HCT116 (cell line): ENCODE results near the gene GRIP2.

Experiments
- CEBPB ChIP-seq: IDR thresholded peaks from 2 replicates; pipeline ENCODE4 v1.6.1; 2012; ENCODE audit warnings: low read depth
- FOSL1 ChIP-seq: IDR thresholded peaks from 2 replicates; pipeline ENCODE4 v1.6.1; 2012; ENCODE audit warnings: low read depth
- POLR2AphosphoS5 ChIP-seq: IDR thresholded peaks from 2 replicates; pipeline ENCODE4 v1.6.1; 2011; ENCODE audit warnings: mild to moderate bottlenecking, low read depth, low read length, moderate library complexity
- RAD21 ChIP-seq: IDR thresholded peaks from 2 replicates; pipeline ENCODE4 v1.6.1; 2012; ENCODE audit warnings: low read depth, mild to moderate bottlenecking
- SP1 ChIP-seq: IDR thresholded peaks from 2 replicates; pipeline ENCODE4 v1.6.1; 2012; ENCODE audit warnings: low read depth
- SRF ChIP-seq: IDR thresholded peaks from 2 replicates; pipeline ENCODE4 v1.6.1; 2012; ENCODE audit warnings: low read depth
- TCF7L2 ChIP-seq: IDR thresholded peaks from 2 replicates; pipeline ENCODE4 v1.7.0; 2011; ENCODE audit warnings: borderline replicate concordance, inconsistent platforms; ENCODE audit not compliant: insufficient read depth, insufficient read length; ENCODE audit errors: extremely low read depth
- ZNF274 ChIP-seq: fragments of 200-500 bp; sonication (Bioruptor generic); IDR thresholded peaks from 2 replicates; pipeline ENCODE4 v1.6.1; 2014; ENCODE audit warnings: mild to moderate bottlenecking, low read depth, low read length, inconsistent platforms
- TF ChIP-seq, protein P1 (sequence below), 3 experiments: fragments of 200-600 bp in 1 of 3; sonication (generic) in 1 of 3; IDR thresholded peaks in 2 of 3; conservative IDR thresholded peaks in 1 of 3; 2 replicates each; pipeline ENCODE4 v1.5.1; 2012 to 2017; ENCODE audit warnings: low read depth in 2 of 3, low read length in 2 of 3, antibody characterized with exemption in 1 of 3, borderline replicate concordance in 1 of 3, control low read depth in 1 of 3, mild to moderate bottlenecking in 1 of 3, mixed read lengths in 1 of 3, mixed run types in 1 of 3, moderate library complexity in 1 of 3; ENCODE audit not compliant: insufficient read depth in 1 of 3
- TF ChIP-seq, protein P2 (sequence below): IDR thresholded peaks from 2 replicates; pipeline ENCODE4 v1.6.1; 2012
- TF ChIP-seq, protein P3 (sequence below): IDR thresholded peaks from 2 replicates; pipeline ENCODE4 v1.6.1; 2012; ENCODE audit warnings: low read depth
- TF ChIP-seq, protein P4 (sequence below): IDR thresholded peaks from 2 replicates; pipeline ENCODE4 v1.6.1; 2011; ENCODE audit warnings: mild to moderate bottlenecking, low read length, moderate library complexity; ENCODE audit not compliant: insufficient replicate concordance; ENCODE audit errors: extremely low read depth

DNA sequence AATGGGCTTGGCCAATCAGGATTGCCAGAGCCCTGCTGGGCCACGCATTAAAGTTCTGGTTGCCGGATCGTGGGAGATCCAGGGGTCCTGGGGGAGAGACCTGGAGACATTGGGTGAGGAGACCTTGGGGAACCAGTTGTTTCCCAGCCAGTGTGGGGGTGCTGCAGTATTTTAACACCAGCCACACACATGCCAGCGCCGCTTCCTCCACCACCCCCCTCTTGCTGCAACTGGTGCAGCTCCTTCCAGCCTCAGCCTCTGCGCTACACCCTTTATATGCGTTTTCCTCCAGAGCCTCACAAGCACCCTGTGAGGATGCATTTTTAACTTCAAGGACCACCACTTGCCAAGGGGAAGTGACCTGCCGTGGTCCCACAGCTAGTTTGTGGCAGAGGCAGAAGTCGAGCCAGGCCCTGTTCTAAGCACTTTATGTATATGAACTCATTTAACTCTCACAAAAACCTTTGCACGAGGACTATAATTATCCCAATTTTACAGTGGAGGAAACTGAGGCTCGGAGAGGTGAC is 29.4 kb upstream of the GRIP2 start:
- TF ChIP-seq FOSL1 (no peak), CEBPB (no peak), TCF7L2 (no peak), POLR2AphosphoS5 (no peak), SP1 (no peak), SRF (no peak), RAD21 (no peak), ZNF274 (no peak)
- TF ChIP-seq, protein P1, sequence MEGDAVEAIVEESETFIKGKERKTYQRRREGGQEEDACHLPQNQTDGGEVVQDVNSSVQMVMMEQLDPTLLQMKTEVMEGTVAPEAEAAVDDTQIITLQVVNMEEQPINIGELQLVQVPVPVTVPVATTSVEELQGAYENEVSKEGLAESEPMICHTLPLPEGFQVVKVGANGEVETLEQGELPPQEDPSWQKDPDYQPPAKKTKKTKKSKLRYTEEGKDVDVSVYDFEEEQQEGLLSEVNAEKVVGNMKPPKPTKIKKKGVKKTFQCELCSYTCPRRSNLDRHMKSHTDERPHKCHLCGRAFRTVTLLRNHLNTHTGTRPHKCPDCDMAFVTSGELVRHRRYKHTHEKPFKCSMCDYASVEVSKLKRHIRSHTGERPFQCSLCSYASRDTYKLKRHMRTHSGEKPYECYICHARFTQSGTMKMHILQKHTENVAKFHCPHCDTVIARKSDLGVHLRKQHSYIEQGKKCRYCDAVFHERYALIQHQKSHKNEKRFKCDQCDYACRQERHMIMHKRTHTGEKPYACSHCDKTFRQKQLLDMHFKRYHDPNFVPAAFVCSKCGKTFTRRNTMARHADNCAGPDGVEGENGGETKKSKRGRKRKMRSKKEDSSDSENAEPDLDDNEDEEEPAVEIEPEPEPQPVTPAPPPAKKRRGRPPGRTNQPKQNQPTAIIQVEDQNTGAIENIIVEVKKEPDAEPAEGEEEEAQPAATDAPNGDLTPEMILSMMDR (IDR thresholded peaks at IDR 0.05 in 2 of 3, conservative IDR thresholded peaks at IDR 0.05 in 1 of 3; ENCODE audit: borderline replicate concordance in 1 of 3, insufficient read depth in 1 of 3, low read depth in 2 of 3, low read length in 2 of 3), result no peak
- TF ChIP-seq, protein P2, sequence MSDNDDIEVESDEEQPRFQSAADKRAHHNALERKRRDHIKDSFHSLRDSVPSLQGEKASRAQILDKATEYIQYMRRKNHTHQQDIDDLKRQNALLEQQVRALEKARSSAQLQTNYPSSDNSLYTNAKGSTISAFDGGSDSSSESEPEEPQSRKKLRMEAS, result no peak
- TF ChIP-seq, protein P3, sequence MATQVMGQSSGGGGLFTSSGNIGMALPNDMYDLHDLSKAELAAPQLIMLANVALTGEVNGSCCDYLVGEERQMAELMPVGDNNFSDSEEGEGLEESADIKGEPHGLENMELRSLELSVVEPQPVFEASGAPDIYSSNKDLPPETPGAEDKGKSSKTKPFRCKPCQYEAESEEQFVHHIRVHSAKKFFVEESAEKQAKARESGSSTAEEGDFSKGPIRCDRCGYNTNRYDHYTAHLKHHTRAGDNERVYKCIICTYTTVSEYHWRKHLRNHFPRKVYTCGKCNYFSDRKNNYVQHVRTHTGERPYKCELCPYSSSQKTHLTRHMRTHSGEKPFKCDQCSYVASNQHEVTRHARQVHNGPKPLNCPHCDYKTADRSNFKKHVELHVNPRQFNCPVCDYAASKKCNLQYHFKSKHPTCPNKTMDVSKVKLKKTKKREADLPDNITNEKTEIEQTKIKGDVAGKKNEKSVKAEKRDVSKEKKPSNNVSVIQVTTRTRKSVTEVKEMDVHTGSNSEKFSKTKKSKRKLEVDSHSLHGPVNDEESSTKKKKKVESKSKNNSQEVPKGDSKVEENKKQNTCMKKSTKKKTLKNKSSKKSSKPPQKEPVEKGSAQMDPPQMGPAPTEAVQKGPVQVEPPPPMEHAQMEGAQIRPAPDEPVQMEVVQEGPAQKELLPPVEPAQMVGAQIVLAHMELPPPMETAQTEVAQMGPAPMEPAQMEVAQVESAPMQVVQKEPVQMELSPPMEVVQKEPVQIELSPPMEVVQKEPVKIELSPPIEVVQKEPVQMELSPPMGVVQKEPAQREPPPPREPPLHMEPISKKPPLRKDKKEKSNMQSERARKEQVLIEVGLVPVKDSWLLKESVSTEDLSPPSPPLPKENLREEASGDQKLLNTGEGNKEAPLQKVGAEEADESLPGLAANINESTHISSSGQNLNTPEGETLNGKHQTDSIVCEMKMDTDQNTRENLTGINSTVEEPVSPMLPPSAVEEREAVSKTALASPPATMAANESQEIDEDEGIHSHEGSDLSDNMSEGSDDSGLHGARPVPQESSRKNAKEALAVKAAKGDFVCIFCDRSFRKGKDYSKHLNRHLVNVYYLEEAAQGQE, result no peak
- TF ChIP-seq, protein P4, sequence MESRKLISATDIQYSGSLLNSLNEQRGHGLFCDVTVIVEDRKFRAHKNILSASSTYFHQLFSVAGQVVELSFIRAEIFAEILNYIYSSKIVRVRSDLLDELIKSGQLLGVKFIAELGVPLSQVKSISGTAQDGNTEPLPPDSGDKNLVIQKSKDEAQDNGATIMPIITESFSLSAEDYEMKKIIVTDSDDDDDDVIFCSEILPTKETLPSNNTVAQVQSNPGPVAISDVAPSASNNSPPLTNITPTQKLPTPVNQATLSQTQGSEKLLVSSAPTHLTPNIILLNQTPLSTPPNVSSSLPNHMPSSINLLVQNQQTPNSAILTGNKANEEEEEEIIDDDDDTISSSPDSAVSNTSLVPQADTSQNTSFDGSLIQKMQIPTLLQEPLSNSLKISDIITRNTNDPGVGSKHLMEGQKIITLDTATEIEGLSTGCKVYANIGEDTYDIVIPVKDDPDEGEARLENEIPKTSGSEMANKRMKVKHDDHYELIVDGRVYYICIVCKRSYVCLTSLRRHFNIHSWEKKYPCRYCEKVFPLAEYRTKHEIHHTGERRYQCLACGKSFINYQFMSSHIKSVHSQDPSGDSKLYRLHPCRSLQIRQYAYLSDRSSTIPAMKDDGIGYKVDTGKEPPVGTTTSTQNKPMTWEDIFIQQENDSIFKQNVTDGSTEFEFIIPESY, result no peak
